Left lung (tissue), 10 donors: ENCODE measurements around the gene PLSCR5. TPM values are rescaled to one million over a fixed set of nuclear protein-coding genes. Genes with fewer than 3 reads are reported as not detected.
A peak's percentile ranks its signal among the peaks of the same experiment; 100 is the strongest.

ENCODE experiments used
- ATAC-seq: fragments of 200-7000 bp; cut with Tn5 transposase; one replicate; pipeline ENCODE4 v1.9.1; 2020; ENCODE audit warnings: moderate library complexity
- DNase-seq, 4 donors: peaks; one replicate each; pipeline ENCODE4 v3.0.0-alpha.2; 2013 to 2020
- H3K27ac ChIP-seq, 2 donors: fragments of 200-600 bp; sonication (generic) in 1 of 2; one replicate each; pipeline versions ENCODE4 v1.5.0 to v1.8.0; 2020 to 2021
- H3K27me3 ChIP-seq, 2 donors: fragments of 200-600 bp; sonication (generic) in 1 of 2; one replicate each; pipeline versions ENCODE4 v1.5.0 to v1.8.0; 2020 to 2021
- H3K36me3 ChIP-seq, 2 donors: fragments of 200-600 bp; sonication (generic) in 1 of 2; one replicate each; pipeline versions ENCODE4 v1.5.0 to v1.8.0; 2020 to 2021
- H3K4me1 ChIP-seq, 2 donors: fragments of 200-600 bp; one replicate each; pipeline ENCODE4 v1.8.0; 2021
- H3K4me3 ChIP-seq, 2 donors: fragments of 200-600 bp; sonication (generic) in 1 of 2; one replicate each; pipeline versions ENCODE4 v1.5.0 to v1.8.0; 2020 to 2021; ENCODE audit warnings: mild to moderate bottlenecking in 1 of 2
- H3K9me3 ChIP-seq, 2 donors: fragments of 200-600 bp; sonication (generic) in 1 of 2; one replicate each; pipeline versions ENCODE4 v1.5.0 to v1.8.0; 2020 to 2021
- intact Hi-C, 2 donors: fragments of 100-400 bp; cut with DNase I; formaldehyde crosslinking; loops; one replicate each; pipeline versions ENCODE4 v1.11.2 to v1.14.2; 2022
- polyA plus RNA-seq, 6 donors: library from polyadenylated mRNA; unstranded; fragments of 120-200 nt; gene quantifications; one replicate each; pipeline ENCODE4 v1.2.1, GENCODE V29; 2013; ENCODE audit not compliant: insufficient read length in 6 of 6
- total RNA-seq, 2 donors: library from RNA; stranded (reverse); fragmentation: NEBNext Ultra II Directional; extraction: Animal tissue kit (Norgen Biotek cat#: 25700); gene quantifications; one replicate each; pipeline ENCODE4 v1.2.1, GENCODE V29; 2021
- TF ChIP-seq, protein P1 (sequence below), 2 donors: fragments of 200-600 bp; sonication (generic) in 1 of 2; IDR thresholded peaks; one replicate each; pipeline versions ENCODE4 v1.5.0 to v1.8.0; 2021; ENCODE audit warnings: antibody characterized with exemption in 2 of 2
- donor health status: DM: no; HTN: yes; CAD: no.
- donor health status: DM: no; HTN: no; CAD: no.

The PLSCR5 gene
- total and polyA plus RNA-seq, 8 donors, result 0.10 TPM; not detected in 7

DNA sequence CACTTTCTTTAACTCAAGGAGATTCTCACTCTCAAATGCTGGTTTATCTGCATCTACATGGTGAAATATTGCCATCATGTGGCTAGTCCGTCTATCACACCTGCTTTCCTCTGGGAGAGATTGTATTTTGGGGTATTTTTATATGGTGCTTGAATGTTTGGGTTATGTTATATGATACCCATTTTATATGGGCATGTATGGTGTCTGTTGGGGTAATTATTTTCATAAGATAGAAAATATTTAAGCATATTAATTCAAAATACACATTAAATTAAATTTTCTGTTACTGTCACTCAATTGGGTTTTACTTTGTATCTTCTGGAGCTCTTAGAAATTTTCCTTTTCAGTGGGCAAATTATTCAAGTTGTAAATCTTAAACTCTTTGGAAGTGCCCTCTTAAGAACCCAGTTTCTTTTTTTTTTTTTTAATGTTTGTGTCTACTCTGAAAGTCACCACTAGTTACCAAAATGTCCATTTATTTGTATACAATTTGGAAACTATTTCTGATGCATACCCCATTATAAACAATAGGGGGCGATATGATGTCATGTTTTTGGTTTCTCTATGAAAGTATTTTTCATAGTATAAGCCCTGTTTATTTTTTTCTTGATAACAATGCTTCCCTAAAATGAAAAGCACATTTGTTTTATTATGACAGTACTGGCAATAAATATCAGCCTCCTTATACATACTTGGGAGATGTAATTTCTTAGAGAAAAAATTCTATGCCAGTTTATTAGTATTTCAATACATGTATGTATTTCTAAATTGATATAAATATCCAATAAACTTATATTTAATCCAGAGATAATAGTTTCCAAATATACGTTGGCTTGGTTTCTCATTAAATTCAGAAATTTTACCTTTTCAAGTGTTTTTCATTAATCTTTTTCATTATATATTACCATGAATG, 36.1 kb upstream of the PLSCR5 start:
- Histone ChIP-seq H3K4me3 (no peak overlapping the region), H3K9me3 (no peaks in the 10 kb centered on the region), H3K36me3 (no peaks in the 10 kb centered on the region), H3K27me3 (no peaks in the 10 kb centered on the region), H3K27ac (no peak overlapping the region), H3K4me1 (no peaks in the 10 kb centered on the region)
- DNase-seq (peak in 2 of 4 donors; percentile 13 to 43), ATAC-seq (peak; percentile 79)
- intact Hi-C loops, result no loop called here
- TF ChIP-seq, protein P1, sequence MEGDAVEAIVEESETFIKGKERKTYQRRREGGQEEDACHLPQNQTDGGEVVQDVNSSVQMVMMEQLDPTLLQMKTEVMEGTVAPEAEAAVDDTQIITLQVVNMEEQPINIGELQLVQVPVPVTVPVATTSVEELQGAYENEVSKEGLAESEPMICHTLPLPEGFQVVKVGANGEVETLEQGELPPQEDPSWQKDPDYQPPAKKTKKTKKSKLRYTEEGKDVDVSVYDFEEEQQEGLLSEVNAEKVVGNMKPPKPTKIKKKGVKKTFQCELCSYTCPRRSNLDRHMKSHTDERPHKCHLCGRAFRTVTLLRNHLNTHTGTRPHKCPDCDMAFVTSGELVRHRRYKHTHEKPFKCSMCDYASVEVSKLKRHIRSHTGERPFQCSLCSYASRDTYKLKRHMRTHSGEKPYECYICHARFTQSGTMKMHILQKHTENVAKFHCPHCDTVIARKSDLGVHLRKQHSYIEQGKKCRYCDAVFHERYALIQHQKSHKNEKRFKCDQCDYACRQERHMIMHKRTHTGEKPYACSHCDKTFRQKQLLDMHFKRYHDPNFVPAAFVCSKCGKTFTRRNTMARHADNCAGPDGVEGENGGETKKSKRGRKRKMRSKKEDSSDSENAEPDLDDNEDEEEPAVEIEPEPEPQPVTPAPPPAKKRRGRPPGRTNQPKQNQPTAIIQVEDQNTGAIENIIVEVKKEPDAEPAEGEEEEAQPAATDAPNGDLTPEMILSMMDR (IDR thresholded peaks at IDR 0.05), result peak; percentile 21 to 30

- Histone ChIP-seq H3K27ac (no peak overlapping the region), H3K9me3 (no peaks in the 10 kb centered on the region), H3K4me3 (no peak overlapping the region), H3K36me3 (no peaks in the 10 kb centered on the region), H3K4me1 (no peaks in the 10 kb centered on the region), H3K27me3 (no peaks in the 10 kb centered on the region)
- DNase-seq (no peak), ATAC-seq (no peak)
- TF ChIP-seq, protein P1 (IDR thresholded peaks at IDR 0.05), result no peak
- intact Hi-C loops, result no loop called here
These were observed 35.2 kb upstream of the PLSCR5 start for GRCh38 chr3:146640361-146640760.

GRCh38 chr3:146638718-146639117, 33.6 kb upstream of the PLSCR5 start:
- H3K36me3 ChIP-seq, result no peaks in the 10 kb centered on the region
- H3K4me3 ChIP-seq, result no peak overlapping the region
- no peak for ATAC-seq
- no peaks in the 10 kb centered on the region for H3K4me1 ChIP-seq
- TF ChIP-seq, protein P1 (IDR thresholded peaks at IDR 0.05), result peak; percentile 22 to 37
- no peak for DNase-seq
- H3K27ac ChIP-seq, result no peak overlapping the region
- H3K9me3 ChIP-seq, result no peaks in the 10 kb centered on the region
- intact Hi-C loops, result no loop called here
- H3K27me3 ChIP-seq, result no peaks in the 10 kb centered on the region

DNA sequence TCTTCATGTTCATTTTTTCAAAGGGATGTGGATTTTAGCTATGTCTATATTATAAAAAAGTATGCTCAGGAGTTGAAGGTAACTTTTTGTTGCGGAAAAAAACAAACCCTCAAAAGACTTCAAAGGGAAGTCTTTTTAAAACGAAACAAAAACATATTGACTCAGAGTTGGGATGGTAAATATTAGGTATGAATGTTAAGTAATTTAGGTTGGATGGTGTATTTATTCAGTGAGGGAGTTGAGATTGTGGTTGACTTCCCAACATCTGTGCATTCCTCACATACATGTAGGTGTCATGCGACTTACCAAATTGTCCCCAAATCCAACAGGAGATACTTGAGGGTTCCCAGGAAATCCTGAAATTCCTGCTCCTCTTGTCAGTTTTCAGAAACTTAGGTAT, 32.7 kb upstream of the PLSCR5 start:
- intact Hi-C loops, result no loop called here
- TF ChIP-seq, protein P1 (IDR thresholded peaks at IDR 0.05), result no peak
- H3K36me3 ChIP-seq, result no peaks in the 10 kb centered on the region
- H3K4me1 ChIP-seq, result no peaks in the 10 kb centered on the region
- ATAC-seq (no peak), DNase-seq (no peak)
- no peaks in the 10 kb centered on the region for H3K9me3 ChIP-seq
- no peaks in the 10 kb centered on the region for H3K27me3 ChIP-seq
- no peak overlapping the region for H3K27ac ChIP-seq
- H3K4me3 ChIP-seq, result no peak overlapping the region

DNA sequence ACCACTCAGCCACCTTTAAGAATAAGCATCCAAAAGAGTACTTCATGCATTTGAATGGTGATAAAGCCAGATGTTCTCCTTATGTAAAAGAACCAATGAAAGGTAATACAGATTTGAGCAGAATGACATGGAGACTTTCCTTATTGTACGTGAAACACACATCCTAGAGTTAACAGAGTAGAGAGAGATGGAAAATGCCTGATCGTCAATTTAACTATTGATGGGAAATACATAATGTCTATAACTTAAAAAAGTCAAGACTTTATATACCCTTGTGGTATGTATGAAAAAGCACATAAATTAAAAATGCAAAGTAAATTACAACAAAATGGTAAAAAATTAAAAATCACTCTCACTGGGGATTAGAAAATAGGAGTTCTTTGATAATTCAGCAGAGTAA, 31.7 kb upstream of the PLSCR5 start:
- DNase-seq, result no peak
- Histone ChIP-seq H3K36me3 (no peaks in the 10 kb centered on the region), H3K27me3 (no peaks in the 10 kb centered on the region), H3K4me3 (no peak overlapping the region), H3K27ac (no peak overlapping the region), H3K9me3 (no peaks in the 10 kb centered on the region), H3K4me1 (no peaks in the 10 kb centered on the region)
- TF ChIP-seq, protein P1 (IDR thresholded peaks at IDR 0.05), result no peak
- intact Hi-C loops, result no loop called here
- no peak for ATAC-seq
